Body of pancreas (tissue), 4 donors: ENCODE measurements around the gene ERO1B.

Experiments
- CTCF ChIP-seq, 7 experiments: fragments of 450-650 bp in 4 of 7; fragments of 200-600 bp in 3 of 7; sonication (generic) in 3 of 7; IDR thresholded peaks; one replicate each; pipeline ENCODE4 v1.5.1; 2016 to 2019; ENCODE audit warnings: antibody characterized with exemption in 7 of 7
- POLR2A ChIP-seq, 3 donors: fragments of 450-650 bp; IDR thresholded peaks; one replicate each; pipeline ENCODE4 v1.6.1; 2016; ENCODE audit warnings: antibody characterized with exemption in 3 of 3, mild to moderate bottlenecking in 2 of 3

GRCh38 chr1:236315518-236315917 lies 33.8 kb upstream of the ERO1B start:
- TF ChIP-seq POLR2A (IDR thresholded peaks at IDR 0.05) (no peak), CTCF (IDR thresholded peaks at IDR 0.05) (no peak)
